Measurements from ENCODE around the gene NAA80. TPM values are rescaled to one million over a fixed set of nuclear protein-coding genes. Genes with fewer than 3 reads are reported as not detected.

NAA80 gene
- polyA plus RNA-seq, 1 donor from 2014 or later = 4.6 TPM

GRCh38 chr3:50318163-50318562, 19.0 kb upstream of the NAA80 start:
- no peaks in the 10 kb centered on the region for H3F3A ChIP-seq (ENCODE audit: insufficient read depth, low read length, poor library complexity, severe bottlenecking)
- no peaks in the 10 kb centered on the region for H3K36me3 ChIP-seq (ENCODE audit: insufficient read depth, low read length)
- TF ChIP-seq TAF1 (IDR thresholded peaks at IDR 0.05; ENCODE audit: low read depth) = no peak
- no peaks in the 10 kb centered on the region for H3K27me3 ChIP-seq (ENCODE audit: insufficient read depth, low read depth, low read length)
- no peaks in the 10 kb centered on the region for H3K9me2 ChIP-seq (ENCODE audit: insufficient read depth, low read length)
- no peaks in the 10 kb centered on the region for H3K9me3 ChIP-seq (ENCODE audit: low read length)
- H3K27ac ChIP-seq (ENCODE audit: low read length) = no peak overlapping the region
- H3K4me3 ChIP-seq (ENCODE audit: low read length) = peak overlapping the region; percentile 93
- H3K4me2 ChIP-seq (ENCODE audit: low read length) = no peak overlapping the region
- peaks cover 23% of the 10 kb centered on the region for H3K79me2 ChIP-seq (replicated peaks; ENCODE audit: insufficient read depth, low read length)
- no peaks in the 10 kb centered on the region for H4K20me1 ChIP-seq (ENCODE audit: insufficient read depth)
- H3K9ac ChIP-seq (ENCODE audit: low read length) = no peak overlapping the region
- H2AFZ ChIP-seq (ENCODE audit: low read depth, low read length) = no peak overlapping the region

- Histone ChIP-seq H3K4me2 (ENCODE audit: low read length) (no peak overlapping the region), H3K27ac (ENCODE audit: low read length) (no peak overlapping the region), H4K20me1 (ENCODE audit: insufficient read depth) (no peaks in the 10 kb centered on the region), H3K9ac (ENCODE audit: low read length) (no peak overlapping the region), H3K27me3 (ENCODE audit: insufficient read depth, low read depth, low read length) (no peaks in the 10 kb centered on the region), H3K79me2 (replicated peaks; ENCODE audit: insufficient read depth, low read length) (peaks cover 23% of the 10 kb centered on the region), H3K4me3 (ENCODE audit: low read length) (peak overlapping the region; percentile 93), H3K9me2 (ENCODE audit: insufficient read depth, low read length) (no peaks in the 10 kb centered on the region), H2AFZ (ENCODE audit: low read depth, low read length) (no peak overlapping the region), H3K9me3 (ENCODE audit: low read length) (no peaks in the 10 kb centered on the region), H3F3A (ENCODE audit: insufficient read depth, low read length, poor library complexity, severe bottlenecking) (no peaks in the 10 kb centered on the region), H3K36me3 (ENCODE audit: insufficient read depth, low read length) (no peaks in the 10 kb centered on the region)
- TF ChIP-seq MXI1 (conservative IDR thresholded peaks at IDR 0.05; ENCODE audit: poor library complexity, severe bottlenecking) (no peak), TAF1 (IDR thresholded peaks at IDR 0.05; ENCODE audit: low read depth) (no peak)
These were observed 18.1 kb upstream of the NAA80 start for GRCh38 chr3:50317300-50317699.

GRCh38 chr3:50316657-50317242, 17.5 kb upstream of the NAA80 start:
- Histone ChIP-seq H4K20me1 (ENCODE audit: insufficient read depth) (no peaks in the 10 kb centered on the region), H3K9ac (ENCODE audit: low read length) (no peak overlapping the region), H3K36me3 (ENCODE audit: insufficient read depth, low read length) (no peaks in the 10 kb centered on the region), H3K27me3 (ENCODE audit: insufficient read depth, low read depth, low read length) (no peaks in the 10 kb centered on the region), H3F3A (ENCODE audit: insufficient read depth, low read length, poor library complexity, severe bottlenecking) (no peaks in the 10 kb centered on the region), H3K4me2 (ENCODE audit: low read length) (no peak overlapping the region), H3K4me3 (ENCODE audit: low read length) (no peak overlapping the region), H2AFZ (ENCODE audit: low read depth, low read length) (no peak overlapping the region), H3K9me3 (ENCODE audit: low read length) (no peaks in the 10 kb centered on the region), H3K9me2 (ENCODE audit: insufficient read depth, low read length) (no peaks in the 10 kb centered on the region), H3K79me2 (replicated peaks; ENCODE audit: insufficient read depth, low read length) (peaks cover 23% of the 10 kb centered on the region), H3K27ac (ENCODE audit: low read length) (no peak overlapping the region)
- TF ChIP-seq POLR2AphosphoS5 (IDR thresholded peaks at IDR 0.05) (no peak), EP300 (conservative IDR thresholded peaks at IDR 0.05; ENCODE audit: poor library complexity, severe bottlenecking) (no peak), MXI1 (conservative IDR thresholded peaks at IDR 0.05; ENCODE audit: poor library complexity, severe bottlenecking) (no peak), EZH2 (IDR thresholded peaks at IDR 0.05; ENCODE audit: borderline replicate concordance, insufficient read depth, low read length, poor library complexity, severe bottlenecking) (no peak), RAD21 (conservative IDR thresholded peaks at IDR 0.05) (no peak), REST (IDR thresholded peaks at IDR 0.05; ENCODE audit: borderline replicate concordance) (no peak), CTCF (IDR thresholded peaks at IDR 0.05; ENCODE audit: poor library complexity, severe bottlenecking) (no peak), TAF1 (IDR thresholded peaks at IDR 0.05; ENCODE audit: low read depth) (no peak), SMC3 (conservative IDR thresholded peaks at IDR 0.05; ENCODE audit: poor library complexity) (no peak)

Data from neural cell (in vitro differentiated cells).